ENCODE measurements around the gene CHPF. TPM values are rescaled to one million over a fixed set of nuclear protein-coding genes. Genes with fewer than 3 reads are reported as not detected.

The CHPF gene
- total and polyA plus RNA-seq, 11 donors = 74.1 to 209 (median 138) TPM

DNA sequence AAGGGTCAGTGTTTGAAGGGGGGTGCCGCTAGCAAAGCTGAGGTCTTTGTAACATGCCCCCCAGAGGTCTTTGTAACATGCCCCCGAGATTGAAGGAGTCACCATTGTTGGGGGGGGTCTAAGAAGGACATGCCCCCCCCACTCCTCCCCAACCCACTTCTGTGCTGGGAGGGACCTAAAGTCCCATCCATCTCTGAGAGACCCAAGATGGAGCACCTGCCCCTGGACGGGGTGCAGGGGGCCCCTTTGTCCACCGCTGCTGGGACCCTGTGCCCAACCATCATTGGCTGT is 35.2 kb downstream of the CHPF start:
- 66 to 78% (median 70%) methylated on average over 4 of the region's 4 CpGs for WGBS, 4 donors
- H3K9me3 ChIP-seq = no peaks in the 10 kb centered on the region

DNA sequence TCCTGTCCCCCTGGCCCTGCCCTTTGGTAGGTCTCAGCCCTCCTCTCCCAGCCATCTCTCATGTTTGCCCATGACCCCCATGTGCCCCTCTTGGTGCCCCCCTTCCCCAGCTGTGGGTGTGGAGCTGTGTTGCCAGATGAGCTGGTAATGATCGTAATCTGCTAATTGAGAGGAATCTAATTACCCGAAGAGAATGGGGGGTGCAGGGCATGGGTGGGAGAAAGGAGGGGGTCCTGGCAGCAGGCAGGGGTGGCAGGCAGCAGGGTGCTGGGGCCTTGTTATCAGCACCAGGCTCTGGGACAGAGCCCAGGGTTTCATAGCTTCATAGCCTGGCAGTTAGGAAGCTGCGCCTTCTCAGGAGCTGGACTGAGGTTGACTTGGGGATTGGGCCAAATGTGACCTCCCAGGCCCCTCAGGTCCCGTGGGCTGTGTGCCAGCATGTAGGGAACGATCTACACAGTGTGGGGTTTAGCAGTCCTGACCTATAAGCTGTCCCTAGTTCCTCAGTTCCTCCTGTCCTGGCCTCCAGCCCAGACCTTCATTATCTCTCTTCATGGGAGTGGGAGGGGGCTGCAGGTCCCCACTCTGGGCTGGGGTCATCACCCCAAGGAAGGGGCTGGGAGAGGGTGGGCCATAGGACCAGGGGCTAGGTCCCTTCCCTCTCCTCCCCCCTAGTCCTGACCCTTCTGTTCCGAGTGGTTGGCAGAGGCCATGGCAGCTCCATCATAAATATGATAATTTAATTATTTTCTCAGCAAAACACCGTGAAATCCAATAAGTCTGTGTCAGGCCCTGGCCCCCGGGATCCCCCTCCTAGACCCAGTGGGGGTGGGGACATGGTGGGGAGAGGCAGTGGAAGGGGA is 35.8 kb downstream of the CHPF start:
- H3K36me3 ChIP-seq = peaks cover 0 to 45% (median 39%) of the 10 kb centered on the region in 9 donors
- H3K27ac ChIP-seq = peak overlapping the region in 1 of 12 donors; percentile 19
- no peaks in the 10 kb centered on the region for H3K9me3 ChIP-seq
- WGBS, 4 donors = 45 to 50% (median 48%) methylated on average over 8 of the region's 8 CpGs
- peaks cover 0 to 42% (median 15%) of the 10 kb centered on the region in 12 donors for H3K4me1 ChIP-seq
- TF ChIP-seq, protein P1, sequence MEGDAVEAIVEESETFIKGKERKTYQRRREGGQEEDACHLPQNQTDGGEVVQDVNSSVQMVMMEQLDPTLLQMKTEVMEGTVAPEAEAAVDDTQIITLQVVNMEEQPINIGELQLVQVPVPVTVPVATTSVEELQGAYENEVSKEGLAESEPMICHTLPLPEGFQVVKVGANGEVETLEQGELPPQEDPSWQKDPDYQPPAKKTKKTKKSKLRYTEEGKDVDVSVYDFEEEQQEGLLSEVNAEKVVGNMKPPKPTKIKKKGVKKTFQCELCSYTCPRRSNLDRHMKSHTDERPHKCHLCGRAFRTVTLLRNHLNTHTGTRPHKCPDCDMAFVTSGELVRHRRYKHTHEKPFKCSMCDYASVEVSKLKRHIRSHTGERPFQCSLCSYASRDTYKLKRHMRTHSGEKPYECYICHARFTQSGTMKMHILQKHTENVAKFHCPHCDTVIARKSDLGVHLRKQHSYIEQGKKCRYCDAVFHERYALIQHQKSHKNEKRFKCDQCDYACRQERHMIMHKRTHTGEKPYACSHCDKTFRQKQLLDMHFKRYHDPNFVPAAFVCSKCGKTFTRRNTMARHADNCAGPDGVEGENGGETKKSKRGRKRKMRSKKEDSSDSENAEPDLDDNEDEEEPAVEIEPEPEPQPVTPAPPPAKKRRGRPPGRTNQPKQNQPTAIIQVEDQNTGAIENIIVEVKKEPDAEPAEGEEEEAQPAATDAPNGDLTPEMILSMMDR (IDR thresholded peaks at IDR 0.05) = no peak
- TF ChIP-seq POLR2A (IDR thresholded peaks at IDR 0.05) = no peak
- DNase-seq (peak in 2 of 5 donors; percentile 41 to 57), ATAC-seq (peak; percentile 14 to 53 (median 39))
- H3K27me3 ChIP-seq = peaks cover 0 to 34% (median 5%) of the 10 kb centered on the region in 9 donors
- intact Hi-C loops (cut with DNase I) = no loop called here
- no peak overlapping the region for H3K4me3 ChIP-seq

More for the DNA sequence above, 35.2 kb downstream of the CHPF start:
- Histone ChIP-seq H3K4me1 (peaks cover 0 to 44% (median 15%) of the 10 kb centered on the region in 12 donors), H3K4me3 (no peak overlapping the region), H3K27me3 (peaks cover 0 to 39% (median 11%) of the 10 kb centered on the region in 9 donors), H3K36me3 (peaks cover 0 to 39% (median 34%) of the 10 kb centered on the region in 9 donors), H3K27ac (no peak overlapping the region)
- TF ChIP-seq, protein P1 (IDR thresholded peaks at IDR 0.05) = no peak
- TF ChIP-seq POLR2A (IDR thresholded peaks at IDR 0.05) = no peak
- intact Hi-C loops (cut with DNase I) = no loop called here
- DNase-seq = no peak
- ATAC-seq = no peak

DNA sequence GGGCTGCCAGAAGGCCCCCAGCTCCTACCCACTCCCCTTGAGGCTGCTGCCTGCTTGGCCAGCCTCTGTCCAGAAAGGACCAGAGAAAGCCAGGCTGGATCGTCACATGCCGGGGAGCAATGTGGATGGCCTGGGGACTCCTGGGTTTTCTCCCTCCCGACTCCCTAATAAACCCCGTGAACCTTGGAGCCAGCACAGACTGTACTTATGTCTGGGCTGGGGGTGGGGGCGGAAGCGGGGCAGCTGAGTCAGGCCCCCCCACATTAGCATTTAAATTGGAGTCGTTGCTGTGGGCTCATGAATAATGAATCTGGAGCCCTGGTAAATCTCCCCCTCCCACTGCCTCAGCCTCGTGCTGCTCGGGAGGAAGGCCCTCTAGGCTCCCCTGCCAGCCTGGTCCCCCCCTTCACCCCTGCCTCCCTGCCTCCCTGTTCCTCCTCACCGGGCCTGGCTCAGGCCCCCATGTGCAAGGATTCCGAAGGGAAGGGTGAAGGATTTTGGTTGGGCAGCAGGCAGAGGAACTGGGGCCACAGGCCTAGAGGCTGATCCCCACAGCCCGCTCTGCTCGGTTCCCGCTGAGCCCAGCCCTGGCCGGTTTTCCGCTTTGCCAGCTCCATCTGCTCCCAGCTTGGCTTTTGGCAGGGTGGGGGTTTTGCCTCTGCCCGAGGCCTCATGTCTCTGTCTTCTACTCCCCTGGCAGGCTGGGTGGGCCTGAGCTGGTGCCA is 36.6 kb downstream of the CHPF start:
- H3K4me1 ChIP-seq = peaks cover 0 to 37% (median 15%) of the 10 kb centered on the region in 12 donors
- peak overlapping the region in 1 of 12 donors; percentile 19 for H3K27ac ChIP-seq
- ATAC-seq = no peak
- H3K4me3 ChIP-seq = no peak overlapping the region
- peaks cover 0 to 25% (median under 1%) of the 10 kb centered on the region in 9 donors for H3K27me3 ChIP-seq
- WGBS, 4 donors = 80 to 84% (median 83%) methylated on average over 16 to 17 of the region's 17 CpGs
- peak in 1 of 5 donors; percentile 17 for DNase-seq
- TF ChIP-seq POLR2A (IDR thresholded peaks at IDR 0.05) = no peak
- TF ChIP-seq, protein P1 (IDR thresholded peaks at IDR 0.05) = no peak
- H3K36me3 ChIP-seq = peaks cover 0 to 52% (median 42%) of the 10 kb centered on the region in 9 donors
- H3K9me3 ChIP-seq = no peaks in the 10 kb centered on the region
- intact Hi-C loops (cut with DNase I) = no loop called here
